ENCODE measurements around the gene UBAP2L.

- TF ChIP-seq POLR2AphosphoS5 (IDR thresholded peaks at IDR 0.05; ENCODE audit: low read depth, low read length) (no peak), TAF1 (IDR thresholded peaks at IDR 0.05; ENCODE audit: borderline replicate concordance, insufficient read depth, low read length) (no peak), FOXP2 (optimal IDR thresholded peaks at IDR 0.05; ENCODE audit: borderline replicate concordance, extremely low read depth, extremely low read length, insufficient read depth) (no peak)
Measured at GRCh38 chr1:154265586-154265985, 44.8 kb downstream of the UBAP2L start.

Measured in PFSK-1 (cell line).